HG03439 (cell line): Measurements from ENCODE around the gene LHX1.

Experiments
- ATAC-seq: cut with Tn5 transposase; IDR thresholded peaks from one replicate; pipeline ENCODE4 v1.9.1; 2021; ENCODE audit warnings: mild to moderate bottlenecking, moderate library complexity; ENCODE audit not compliant: unreplicated experiment

The LHX1 gene

DNA sequence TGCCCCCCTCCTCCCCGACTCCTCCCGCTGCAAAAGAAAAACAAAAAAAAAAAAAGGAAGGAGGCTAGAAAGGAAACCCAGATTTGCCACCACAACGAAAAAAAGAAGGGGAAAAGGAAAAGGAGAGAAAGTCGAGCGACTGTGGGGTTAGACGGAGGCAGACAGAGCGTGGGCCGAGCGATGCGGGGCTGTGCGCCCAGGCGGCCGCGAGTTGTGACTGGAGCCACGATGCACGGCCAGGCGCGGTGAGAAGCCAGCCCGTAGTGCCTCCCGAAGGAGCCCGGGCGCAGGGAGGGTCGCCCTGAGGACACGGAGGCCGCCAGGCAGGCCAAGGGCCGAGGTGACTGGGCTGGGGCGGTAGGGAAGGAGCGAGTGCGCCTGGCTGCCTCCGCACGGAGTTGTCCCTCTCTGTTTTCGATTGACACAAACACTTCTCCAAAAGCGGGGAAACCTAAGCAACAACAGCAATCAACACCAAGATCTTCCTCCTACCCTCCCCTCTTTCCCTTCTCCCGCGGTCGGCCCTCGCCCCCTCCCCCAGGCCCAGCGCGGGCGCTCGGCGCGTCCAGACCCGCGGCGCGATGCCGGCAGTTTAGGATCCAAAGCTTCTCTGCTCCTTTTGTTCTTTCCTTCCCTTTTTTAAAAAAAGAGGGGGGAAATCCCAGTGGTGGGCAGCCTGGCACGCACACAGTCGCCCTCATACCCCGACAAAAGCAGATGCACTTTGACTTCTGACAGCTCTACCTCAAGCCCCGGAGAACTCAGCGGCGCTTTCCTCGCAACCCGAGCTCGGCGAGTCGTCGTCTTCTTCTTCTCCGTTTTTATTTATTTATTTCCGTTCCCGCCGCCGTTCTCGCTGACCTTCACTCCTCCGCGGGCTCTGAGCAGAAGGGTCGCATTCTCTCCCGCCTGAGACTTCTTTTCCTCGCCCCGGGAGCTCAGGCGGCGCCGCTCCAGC lies at the start of gene LHX1:
LHX1 (plus strand) TSS at position 475 of the 958 bp plus-strand sequence. CDS start 723 bp downstream, outside the sequence.
- ATAC-seq = no peak

DNA sequence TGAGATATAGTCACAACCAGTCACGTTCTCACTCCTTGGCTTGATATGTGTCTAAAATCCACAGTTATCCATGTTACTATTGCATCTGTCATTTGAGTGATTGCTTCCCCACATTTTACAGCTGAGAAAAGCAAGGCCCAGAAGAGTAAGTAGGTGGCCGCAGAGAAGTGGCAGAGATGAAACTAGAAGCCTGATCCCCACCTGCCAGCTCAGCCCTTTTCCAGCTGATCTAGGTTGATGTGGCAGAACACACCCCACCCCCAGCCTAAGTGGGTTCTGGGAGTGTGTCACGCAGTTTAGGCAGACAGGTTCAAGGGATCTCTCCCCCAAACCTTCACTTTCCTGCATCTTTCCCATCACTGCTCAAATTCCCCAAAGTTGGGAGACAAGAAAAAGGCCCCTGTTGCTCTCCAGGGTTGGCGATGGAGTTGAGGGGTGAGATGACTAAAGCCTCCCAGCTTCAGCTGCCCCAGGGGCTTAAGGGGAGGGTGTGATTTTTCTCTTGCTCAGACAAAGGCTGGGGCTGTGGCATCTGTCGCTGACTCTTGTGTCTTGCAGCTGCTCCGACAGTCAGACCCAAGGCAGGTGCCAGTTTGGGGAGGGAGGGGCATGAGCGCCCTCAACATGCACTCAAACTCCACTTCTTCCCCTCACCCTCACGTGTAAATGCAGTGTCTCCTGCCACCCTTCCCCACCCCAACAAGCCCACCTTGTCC lies 48.9 kb upstream of the LHX1 start:
- no peak for ATAC-seq

- ATAC-seq = no peak
These were observed 47.4 kb upstream of the LHX1 start for GRCh38 chr17:36889770-36890349.

DNA sequence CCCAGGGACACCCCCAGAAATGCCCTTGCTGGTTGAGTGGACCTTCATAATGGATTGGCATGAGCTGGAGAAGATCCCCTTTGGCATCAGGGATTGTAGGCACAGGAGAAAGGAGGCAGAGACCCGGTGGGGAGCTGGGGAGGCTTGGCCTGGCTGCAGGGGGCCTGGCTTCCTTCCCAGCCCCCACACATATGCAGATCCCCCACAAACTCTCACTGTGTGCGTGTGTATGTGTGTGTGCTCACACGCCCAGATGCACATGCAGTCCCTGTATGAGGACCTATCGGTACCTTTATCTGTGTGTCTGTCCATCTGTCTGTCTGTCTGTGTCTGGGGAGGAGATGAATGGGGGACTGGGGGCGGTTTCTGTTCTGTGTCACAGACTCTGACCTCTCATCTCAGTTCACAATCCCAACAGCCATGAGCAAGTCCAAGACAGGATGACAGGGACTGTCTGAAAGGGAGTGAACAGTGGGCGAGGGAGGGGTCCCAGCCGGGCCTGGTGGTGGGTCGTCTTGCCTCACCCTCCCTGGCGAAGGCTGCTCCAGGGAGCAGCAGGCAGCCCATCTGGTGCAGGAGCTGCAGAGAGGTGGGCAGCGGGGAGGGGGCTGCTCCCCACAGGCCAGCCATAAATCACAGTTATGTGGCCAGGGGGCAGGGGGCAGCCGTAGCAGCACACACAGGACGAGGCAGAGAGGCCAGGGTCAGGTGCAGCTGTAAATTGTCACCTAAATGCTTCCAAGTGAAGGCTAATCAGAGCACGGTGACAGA lies 46.7 kb upstream of the LHX1 start:
- no peak for ATAC-seq

- no peak for ATAC-seq
These were observed 45.0 kb upstream of the LHX1 start for GRCh38 chr17:36892112-36892838.

GRCh38 chr17:36894177-36894576 lies 43.1 kb upstream of the LHX1 start:
- ATAC-seq = no peak

GRCh38 chr17:36894925-36895324 lies 42.4 kb upstream of the LHX1 start:
- no peak for ATAC-seq

- no peak for ATAC-seq
These were observed 37.8 kb upstream of the LHX1 start for GRCh38 chr17:36899250-36900159.

DNA sequence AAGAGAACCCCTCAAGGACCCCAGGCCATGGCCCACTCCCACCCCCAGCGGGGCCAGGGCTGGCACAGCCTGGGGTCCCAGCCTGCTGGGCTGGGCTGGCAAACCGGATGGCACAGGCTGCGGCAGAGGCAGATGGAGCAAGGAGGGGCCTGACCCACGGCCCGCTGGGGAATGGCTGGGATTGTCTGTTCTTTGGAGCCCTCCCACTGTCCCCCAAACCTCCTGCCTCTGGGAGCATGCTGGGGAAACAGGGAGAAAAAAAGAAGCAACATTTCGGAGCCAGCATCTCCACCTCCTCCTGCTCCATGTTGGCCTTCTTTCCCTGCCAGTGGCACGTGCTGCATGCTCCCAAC lies 37.1 kb upstream of the LHX1 start:
- ATAC-seq = no peak

- no peak for ATAC-seq
These were observed 35.8 kb upstream of the LHX1 start for GRCh38 chr17:36901506-36901905.

DNA sequence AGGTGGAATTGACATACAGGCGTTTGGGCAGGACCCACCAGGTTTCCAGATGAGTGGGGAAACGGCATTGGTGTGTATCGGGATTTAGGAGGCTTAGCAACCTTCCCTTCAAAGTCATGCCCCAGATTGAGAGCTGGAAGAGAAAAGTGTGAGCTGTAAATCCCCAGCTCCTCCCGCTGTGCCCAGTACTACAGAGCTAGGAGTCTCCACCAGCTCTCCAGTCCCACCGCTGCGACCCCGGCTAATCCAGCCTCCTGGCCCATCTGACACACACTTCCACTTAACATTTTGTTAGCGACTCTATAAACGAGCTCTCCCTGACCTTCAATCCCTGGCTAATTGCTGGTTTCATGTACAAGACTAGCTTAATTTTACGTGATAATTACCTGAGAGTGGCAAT lies 29.9 kb upstream of the LHX1 start:
- ATAC-seq = no peak

DNA sequence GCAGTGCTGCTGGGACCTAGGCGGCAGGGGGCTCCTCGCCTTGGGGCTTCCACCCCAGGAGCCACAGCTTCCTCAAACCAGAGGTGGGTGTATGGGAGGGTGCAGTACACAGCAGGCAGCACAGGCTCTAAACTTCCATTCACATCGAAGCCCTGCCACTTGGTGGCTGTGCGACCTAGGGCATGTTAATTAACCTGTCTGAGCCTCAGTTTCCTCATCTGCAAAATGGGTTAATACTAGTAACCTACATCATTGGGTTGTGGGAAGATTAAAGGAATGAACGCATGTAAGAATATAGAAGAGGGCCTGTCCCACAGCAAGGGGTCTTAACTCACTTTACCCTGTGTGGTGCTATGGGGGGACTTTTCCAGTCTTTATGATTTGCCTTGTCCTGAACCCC lies 26.8 kb upstream of the LHX1 start:
- no peak for ATAC-seq

- no peak for ATAC-seq
These were observed 26.3 kb upstream of the LHX1 start for GRCh38 chr17:36911001-36911400.

- no peak for ATAC-seq
These were observed 24.1 kb upstream of the LHX1 start for GRCh38 chr17:36913132-36913531.

- ATAC-seq = no peak
These were observed 19.0 kb upstream of the LHX1 start for GRCh38 chr17:36918211-36918691.

- no peak for ATAC-seq
These were observed 17.8 kb upstream of the LHX1 start for GRCh38 chr17:36919407-36919968.

DNA sequence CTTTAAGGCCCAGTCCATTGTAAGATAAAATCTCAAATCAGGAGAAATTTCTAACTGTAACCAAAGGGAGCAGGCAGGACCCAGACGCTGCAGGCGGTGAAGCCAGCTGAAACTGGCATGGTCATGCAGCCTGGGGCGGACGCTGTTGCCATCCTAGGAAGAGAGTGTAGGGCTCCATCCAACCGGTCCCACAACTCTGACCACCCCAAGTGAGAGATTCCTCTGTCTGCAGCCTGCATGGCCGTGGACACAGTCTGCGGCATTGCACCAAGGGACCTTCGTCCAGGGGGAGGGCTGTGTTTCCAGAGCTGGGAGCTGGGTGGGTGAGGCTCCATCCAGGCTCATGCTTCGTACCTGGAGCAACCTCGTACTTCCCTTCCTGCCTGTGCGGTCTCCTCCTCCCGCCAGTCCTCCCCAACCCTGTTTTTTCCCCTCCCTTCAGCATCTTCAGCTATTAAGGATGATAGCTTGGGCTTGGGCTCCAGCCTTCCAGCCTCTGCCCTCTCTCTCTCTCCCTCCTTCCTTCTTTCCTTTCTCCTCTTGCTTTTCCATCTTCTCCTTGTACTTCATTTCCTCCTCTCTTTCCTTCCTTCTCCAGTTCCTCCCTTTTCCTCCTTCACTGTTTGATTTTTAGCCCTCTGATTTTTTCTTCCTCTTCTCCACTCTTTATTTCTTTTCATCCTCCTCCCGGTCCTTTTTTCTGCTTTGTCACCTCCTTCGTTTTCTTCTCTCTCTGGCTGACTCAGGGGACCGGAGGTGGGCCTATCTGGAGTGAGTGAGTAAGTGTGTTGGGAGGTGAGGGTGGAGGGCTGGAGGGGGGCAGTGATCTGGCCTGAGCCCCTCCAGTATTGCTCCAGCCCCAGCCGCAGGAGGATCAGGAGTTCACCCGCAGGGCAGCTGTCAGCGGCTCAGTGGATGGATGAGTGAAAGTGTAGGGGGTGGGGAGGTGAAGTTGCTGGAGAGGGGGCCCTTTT lies 17.0 kb upstream of the LHX1 start:
- no peak for ATAC-seq
